Thyroid gland (tissue), 4 donors: Measurements from ENCODE around the gene ADGRB3.
"Not testable (repeated sequence)": the region's sequence is repeated elsewhere in the genome, so short reads cannot be mapped to it uniquely, and the experiment has no call there.

Experiments used
- CTCF ChIP-seq, 6 experiments: fragments of 200-600 bp in 3 of 6; fragments of 450-650 bp in 3 of 6; sonication (generic) in 3 of 6; IDR thresholded peaks; one replicate each; pipeline ENCODE4 v1.5.1; 2016 to 2019; ENCODE audit warnings: antibody characterized with exemption in 6 of 6, mild to moderate bottlenecking in 2 of 6, inconsistent platforms in 1 of 6, moderate library complexity in 1 of 6
- POLR2A ChIP-seq, 2 donors: fragments of 450-650 bp; IDR thresholded peaks; one replicate each; pipeline ENCODE4 v1.6.1; 2017; ENCODE audit warnings: antibody characterized with exemption in 2 of 2, mild to moderate bottlenecking in 2 of 2, moderate library complexity in 1 of 2

- not testable (repeated sequence) for TF ChIP-seq CTCF, POLR2A (IDR thresholded peaks at IDR 0.05)
Measured at GRCh38 chr6:68744376-68744775, 109.3 kb downstream of the ADGRB3 start.
